Measurements from ENCODE around the gene HDGF.

The HDGF gene

DNA sequence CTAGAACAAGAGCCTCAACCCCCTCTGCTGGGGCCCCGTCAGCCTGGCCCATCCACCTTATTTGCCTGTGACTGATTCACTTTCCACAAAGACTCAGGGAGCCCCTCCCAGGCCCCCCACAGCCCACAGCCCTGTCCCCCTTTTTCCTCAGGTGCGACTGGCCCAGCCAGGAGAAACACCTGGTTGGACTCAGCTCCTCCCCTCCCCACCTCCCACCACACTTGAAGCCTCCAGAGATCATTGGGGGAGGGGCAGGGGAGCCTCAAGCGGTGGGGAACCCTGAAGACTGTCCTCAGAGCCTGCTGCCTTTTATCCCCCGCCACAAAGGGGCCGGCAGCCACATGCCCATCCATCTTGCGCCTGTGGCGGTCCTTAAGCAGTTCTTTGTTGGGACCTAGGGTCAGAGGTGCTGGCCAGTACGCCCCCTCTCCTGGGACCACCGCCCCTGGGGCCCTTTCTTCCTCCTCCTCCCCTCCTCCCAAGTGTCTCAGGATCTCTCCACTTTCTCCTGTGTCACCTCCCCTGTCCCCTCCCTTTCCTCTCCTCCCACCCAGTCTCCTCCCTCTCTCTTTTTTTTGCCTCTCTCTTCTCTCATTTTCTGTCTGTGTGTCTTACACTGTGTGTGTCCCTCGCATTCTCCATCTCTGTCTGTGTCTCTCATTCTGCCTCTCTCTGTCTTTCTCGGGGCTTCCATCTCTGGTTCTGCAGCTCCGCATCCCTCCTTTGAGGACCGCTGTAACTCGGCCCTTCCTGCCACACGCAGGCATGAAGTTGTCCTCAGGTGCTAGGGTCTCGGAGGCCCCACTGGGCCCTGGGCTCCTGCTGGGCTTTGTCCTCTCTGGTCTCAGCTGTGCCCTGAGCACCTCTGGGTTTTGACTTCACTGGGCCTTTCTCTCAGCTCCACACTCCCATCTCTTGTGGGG lies 58.3 kb downstream of the HDGF start:
- DNase-seq (ENCODE audit: low read depth, low spot score) = no peak
- no peak overlapping the region for H3K4me3 ChIP-seq (ENCODE audit: low read depth, low read length)
- POLR2A ChIA-PET = no interaction called here
- CTCF ChIA-PET = interaction anchor here (1.8 to 49.8 kb wide), 7 partner anchors 17 to 196 kb away, joined by 11 to 2951 read pairs (median 217); partner anchors contain the start of genes CRABP2, INSRR, ISG20L2 and METTL25B
- TF ChIP-seq, protein P1, sequence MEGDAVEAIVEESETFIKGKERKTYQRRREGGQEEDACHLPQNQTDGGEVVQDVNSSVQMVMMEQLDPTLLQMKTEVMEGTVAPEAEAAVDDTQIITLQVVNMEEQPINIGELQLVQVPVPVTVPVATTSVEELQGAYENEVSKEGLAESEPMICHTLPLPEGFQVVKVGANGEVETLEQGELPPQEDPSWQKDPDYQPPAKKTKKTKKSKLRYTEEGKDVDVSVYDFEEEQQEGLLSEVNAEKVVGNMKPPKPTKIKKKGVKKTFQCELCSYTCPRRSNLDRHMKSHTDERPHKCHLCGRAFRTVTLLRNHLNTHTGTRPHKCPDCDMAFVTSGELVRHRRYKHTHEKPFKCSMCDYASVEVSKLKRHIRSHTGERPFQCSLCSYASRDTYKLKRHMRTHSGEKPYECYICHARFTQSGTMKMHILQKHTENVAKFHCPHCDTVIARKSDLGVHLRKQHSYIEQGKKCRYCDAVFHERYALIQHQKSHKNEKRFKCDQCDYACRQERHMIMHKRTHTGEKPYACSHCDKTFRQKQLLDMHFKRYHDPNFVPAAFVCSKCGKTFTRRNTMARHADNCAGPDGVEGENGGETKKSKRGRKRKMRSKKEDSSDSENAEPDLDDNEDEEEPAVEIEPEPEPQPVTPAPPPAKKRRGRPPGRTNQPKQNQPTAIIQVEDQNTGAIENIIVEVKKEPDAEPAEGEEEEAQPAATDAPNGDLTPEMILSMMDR (IDR thresholded peaks at IDR 0.05; ENCODE audit: insufficient read depth, low read length, missing control alignments) = no peak

DNA sequence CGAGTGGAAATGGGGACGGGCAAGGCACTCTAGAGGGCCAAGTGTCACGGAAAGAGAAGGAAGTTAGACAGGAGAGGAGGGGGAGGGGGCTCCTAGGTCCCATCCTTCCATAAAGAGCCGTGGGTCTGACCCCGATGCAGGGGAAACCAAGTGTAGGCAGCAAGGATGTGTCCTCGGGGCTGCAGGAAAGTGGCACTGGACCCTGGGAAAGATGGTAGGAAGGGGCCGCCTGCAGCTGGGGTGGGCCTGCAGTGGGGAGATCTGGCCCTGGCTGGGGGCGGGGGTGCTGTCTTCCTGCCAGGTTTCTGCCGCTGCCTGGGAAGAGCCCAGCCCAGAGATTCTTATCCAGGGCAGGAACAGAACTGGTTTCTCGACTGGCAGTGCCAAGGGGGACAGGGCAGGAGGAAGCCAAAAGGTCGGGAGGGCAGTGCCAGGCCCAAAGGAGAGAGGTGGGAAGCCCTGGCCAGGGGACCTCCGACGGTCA lies 59.0 kb downstream of the HDGF start:
- ChIA-PET CTCF (interaction anchor here (3.9 to 49.8 kb wide), 7 partner anchors 17 to 197 kb away, joined by 48 to 2951 read pairs (median 217); partner anchors contain the start of genes CRABP2, INSRR, ISG20L2 and METTL25B), POLR2A (interaction anchor here (2.0 kb wide), 1 partner anchor 13 kb away, joined by 8 read pairs; the partner anchor contains the start of gene CRABP2)
- no peak for DNase-seq (ENCODE audit: low read depth, low spot score)
- TF ChIP-seq, protein P1 (IDR thresholded peaks at IDR 0.05; ENCODE audit: insufficient read depth, low read length, missing control alignments) = no peak
- no peak overlapping the region for H3K4me3 ChIP-seq (ENCODE audit: low read depth, low read length)

All from AG04449 (cell line).